Stimulated activated naive B cell treated with anti-CD40 and anti-IgM and Interleukin-4, amounts not matched to agents 10 μg/mL and 1 μg/mL and 100 μg/mL, for 72 hours (primary cell): Measurements from ENCODE around the gene LRRC56.

Experiments
- ATAC-seq, 2 donors: fragments of 150-1000 bp; cut with Tn5 transposase; replicated peaks; 2 replicates each; pipeline ENCODE4 v1.10.0; 2021; ENCODE audit warnings: moderate library complexity in 1 of 2
- DNase-seq: peaks from one replicate; pipeline ENCODE4 v3.0.0; 2021
- H3K27ac Mint-ChIP-seq: one replicate; pipeline ENCODE4 v1.8.0; 2022; ENCODE audit warnings: mild to moderate bottlenecking, mixed read lengths
- H3K27me3 Mint-ChIP-seq, 2 donors: one replicate each; pipeline ENCODE4 v1.8.0; 2022; ENCODE audit warnings: mixed read lengths in 2 of 2
- H3K36me3 Mint-ChIP-seq, 2 donors: one replicate each; pipeline ENCODE4 v1.8.0; 2022; ENCODE audit warnings: mixed read lengths in 2 of 2, mild to moderate bottlenecking in 1 of 2
- H3K4me1 Mint-ChIP-seq, 2 donors: one replicate each; pipeline ENCODE4 v1.8.0; 2022; ENCODE audit warnings: mixed read lengths in 2 of 2, mild to moderate bottlenecking in 1 of 2
- H3K4me3 Mint-ChIP-seq, 2 donors: one replicate each; pipeline ENCODE4 v1.8.0; 2022; ENCODE audit warnings: mild to moderate bottlenecking in 2 of 2, mixed read lengths in 2 of 2, moderate library complexity in 1 of 2
- H3K9me3 Mint-ChIP-seq, 2 donors: one replicate each; pipeline ENCODE4 v1.8.0; 2022; ENCODE audit warnings: mixed read lengths in 2 of 2, mild to moderate bottlenecking in 1 of 2

LRRC56 gene

GRCh38 chr11:561148-562003, 24.0 kb downstream of the LRRC56 start:
- Mint-ChIP-seq H3K4me1 (peaks cover 16% of the 10 kb centered on the region in 2 donors), H3K36me3 (peaks cover 8% of the 10 kb centered on the region in 2 donors), H3K4me3 (peak overlapping the region; percentile 84 to 92), H3K9me3 (no peaks in the 10 kb centered on the region), H3K27ac (peak overlapping the region; percentile 63), H3K27me3 (peaks cover 3% of the 10 kb centered on the region in 2 donors)
- DNase-seq = no peak
- peak; percentile 40 for ATAC-seq

- Mint-ChIP-seq H3K27ac (no peak overlapping the region), H3K4me3 (peak overlapping the region in 1 of 2 donors; percentile 92), H3K9me3 (no peaks in the 10 kb centered on the region), H3K36me3 (peaks cover 8% of the 10 kb centered on the region in 2 donors), H3K4me1 (peaks cover 16% of the 10 kb centered on the region in 2 donors), H3K27me3 (peaks cover 0 to 3% of the 10 kb centered on the region in 2 donors)
- DNase-seq (no peak), ATAC-seq (no peak)
Observed at GRCh38 chr11:562046-562645, 24.8 kb downstream of the LRRC56 start.

- Mint-ChIP-seq H3K36me3 (peaks cover 8% of the 10 kb centered on the region in 2 donors), H3K27me3 (no peaks in the 10 kb centered on the region), H3K27ac (no peak overlapping the region), H3K4me3 (no peak overlapping the region), H3K9me3 (no peaks in the 10 kb centered on the region), H3K4me1 (peaks cover 16% of the 10 kb centered on the region in 2 donors)
- DNase-seq (no peak), ATAC-seq (no peak)
Observed at GRCh38 chr11:563066-563811, 25.9 kb downstream of the LRRC56 start.

GRCh38 chr11:563812-564578, 26.7 kb downstream of the LRRC56 start:
- H3K4me3 Mint-ChIP-seq = no peak overlapping the region
- H3K36me3 Mint-ChIP-seq = peaks cover 8% of the 10 kb centered on the region in 2 donors
- H3K9me3 Mint-ChIP-seq = no peaks in the 10 kb centered on the region
- no peak for ATAC-seq
- DNase-seq = no peak
- H3K27ac Mint-ChIP-seq = no peak overlapping the region
- H3K27me3 Mint-ChIP-seq = no peaks in the 10 kb centered on the region
- peaks cover 16 to 17% of the 10 kb centered on the region in 2 donors for H3K4me1 Mint-ChIP-seq

GRCh38 chr11:565921-566509, 28.7 kb downstream of the LRRC56 start:
- no peaks in the 10 kb centered on the region for H3K9me3 Mint-ChIP-seq
- H3K4me1 Mint-ChIP-seq = peaks cover 8 to 13% of the 10 kb centered on the region in 2 donors

GRCh38 chr11:567011-567628, 29.8 kb downstream of the LRRC56 start:
- Mint-ChIP-seq H3K27ac (no peak overlapping the region), H3K27me3 (no peaks in the 10 kb centered on the region), H3K9me3 (no peaks in the 10 kb centered on the region), H3K4me1 (peaks cover 4 to 6% of the 10 kb centered on the region in 2 donors), H3K4me3 (peak overlapping the region; percentile 64 to 65), H3K36me3 (peaks cover 8% of the 10 kb centered on the region in 2 donors)
- DNase-seq = no peak
- no peak for ATAC-seq

More at GRCh38 chr11:565921-566509, 28.7 kb downstream of the LRRC56 start:
- peaks cover 8% of the 10 kb centered on the region in 2 donors for H3K36me3 Mint-ChIP-seq
- no peak for ATAC-seq
- no peaks in the 10 kb centered on the region for H3K27me3 Mint-ChIP-seq
- no peak for DNase-seq
- no peak overlapping the region for H3K27ac Mint-ChIP-seq
- no peak overlapping the region for H3K4me3 Mint-ChIP-seq

GRCh38 chr11:567629-568292, 30.4 kb downstream of the LRRC56 start:
- ATAC-seq = peak in 1 of 2 donors; percentile 1
- Mint-ChIP-seq H3K27me3 (no peaks in the 10 kb centered on the region), H3K27ac (no peak overlapping the region), H3K4me1 (peaks cover 4 to 6% of the 10 kb centered on the region in 2 donors), H3K9me3 (no peaks in the 10 kb centered on the region), H3K4me3 (peak overlapping the region; percentile 64 to 65), H3K36me3 (peaks cover 8% of the 10 kb centered on the region in 2 donors)
- DNase-seq = no peak

- H3K36me3 Mint-ChIP-seq = peaks cover 6 to 7% of the 10 kb centered on the region in 2 donors
- H3K9me3 Mint-ChIP-seq = no peaks in the 10 kb centered on the region
- peaks cover 2 to 6% of the 10 kb centered on the region in 2 donors for H3K4me1 Mint-ChIP-seq
- H3K4me3 Mint-ChIP-seq = peak overlapping the region; percentile 77 to 89
- DNase-seq (peak; percentile 90), ATAC-seq (peak; percentile 94 to 97)
- no peaks in the 10 kb centered on the region for H3K27me3 Mint-ChIP-seq
- H3K27ac Mint-ChIP-seq = no peak overlapping the region
Observed at GRCh38 chr11:568306-569157, 31.2 kb downstream of the LRRC56 start.

GRCh38 chr11:569158-569885, 32.0 kb downstream of the LRRC56 start:
- no peaks in the 10 kb centered on the region for H3K9me3 Mint-ChIP-seq
- peaks cover 0 to 6% of the 10 kb centered on the region in 2 donors for H3K4me1 Mint-ChIP-seq
- H3K4me3 Mint-ChIP-seq = peak overlapping the region; percentile 77 to 89
- ATAC-seq (no peak), DNase-seq (no peak)
- peaks cover 2 to 3% of the 10 kb centered on the region in 2 donors for H3K27me3 Mint-ChIP-seq
- H3K36me3 Mint-ChIP-seq = peaks cover 1 to 2% of the 10 kb centered on the region in 2 donors
- peak overlapping the region; percentile 14 for H3K27ac Mint-ChIP-seq

- no peak for DNase-seq
- no peaks in the 10 kb centered on the region for H3K36me3 Mint-ChIP-seq
- peaks cover 5 to 15% of the 10 kb centered on the region in 2 donors for H3K4me1 Mint-ChIP-seq
- no peak overlapping the region for H3K27ac Mint-ChIP-seq
- no peak overlapping the region for H3K4me3 Mint-ChIP-seq
- peaks cover 12 to 14% of the 10 kb centered on the region in 2 donors for H3K27me3 Mint-ChIP-seq
- no peaks in the 10 kb centered on the region for H3K9me3 Mint-ChIP-seq
- ATAC-seq = no peak
Observed at GRCh38 chr11:571802-572185, 34.5 kb downstream of the LRRC56 start.

GRCh38 chr11:573146-573759, 35.9 kb downstream of the LRRC56 start:
- ATAC-seq (no peak), DNase-seq (no peak)
- Mint-ChIP-seq H3K36me3 (no peaks in the 10 kb centered on the region), H3K4me1 (peaks cover 12 to 26% of the 10 kb centered on the region in 2 donors), H3K4me3 (no peak overlapping the region), H3K9me3 (no peaks in the 10 kb centered on the region), H3K27me3 (peaks cover 12 to 14% of the 10 kb centered on the region in 2 donors), H3K27ac (no peak overlapping the region)
